Measurements from ENCODE around the gene BACE1. TPM values are rescaled to one million over a fixed set of nuclear protein-coding genes. Genes with fewer than 3 reads are reported as not detected.

BACE1 gene
- total and polyA plus RNA-seq, 2 experiments from 2014 or later: 2.4 to 7.2 TPM

DNA sequence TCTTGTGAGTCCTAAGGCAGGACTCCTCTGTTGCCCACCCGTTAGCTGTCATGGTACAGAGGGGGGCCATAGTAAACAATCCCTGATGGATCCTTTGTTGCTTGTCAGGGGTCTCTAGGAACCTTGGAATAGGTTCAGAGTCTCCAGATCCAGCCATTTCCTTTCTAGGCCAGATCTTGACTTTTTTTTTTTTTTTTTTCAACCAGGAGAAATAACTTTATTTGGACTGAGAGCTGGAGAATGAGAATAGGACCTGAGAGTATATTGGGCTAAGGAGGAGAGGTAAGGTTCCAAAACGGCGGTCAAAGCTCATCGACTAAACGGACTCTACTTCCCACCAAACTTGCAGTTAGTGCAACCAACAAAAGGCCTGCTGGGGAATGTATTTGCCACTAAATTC is 19.3 kb upstream of the BACE1 start:
- ATAC-seq: no peak
- no peak overlapping the region for H3K4me2 ChIP-seq

More for the DNA sequence above, 19.3 kb upstream of the BACE1 start:
- Mint-ChIP-seq H3K4me1 (no peaks in the 10 kb centered on the region), H3K4me3 (no peak overlapping the region), H3K27me3 (ENCODE audit: insufficient read depth, low read depth, poor library complexity) (no peaks in the 10 kb centered on the region), H3K27ac (no peak overlapping the region), H3K9me3 (no peaks in the 10 kb centered on the region), H3K36me3 (ENCODE audit: low read depth) (peaks cover 8% of the 10 kb centered on the region; the same call in 1 of the 3 replicates)
- H2AFZ ChIP-seq: no peak overlapping the region
- H3K4me3 ChIP-seq: no peak overlapping the region
- no peaks in the 10 kb centered on the region for H3K36me3 ChIP-seq (ENCODE audit: insufficient read depth)
- DNase-seq (ENCODE audit: low spot score): no peak
- H3K79me2 ChIP-seq (replicated peaks; ENCODE audit: insufficient read depth): no peaks in the 10 kb centered on the region
- H3K27ac ChIP-seq (ENCODE audit: low read depth): no peak overlapping the region
- no peaks in the 10 kb centered on the region for H3K27me3 ChIP-seq (ENCODE audit: insufficient read depth)
- H3K4me1 ChIP-seq (ENCODE audit: insufficient read depth): no peaks in the 10 kb centered on the region
- no peaks in the 10 kb centered on the region for H3K9me2 ChIP-seq (ENCODE audit: insufficient read depth)
- no peaks in the 10 kb centered on the region for H4K20me1 ChIP-seq (replicated peaks; ENCODE audit: insufficient read depth)
- H3F3A ChIP-seq (replicated peaks; ENCODE audit: low read depth): no peaks in the 10 kb centered on the region
- no peak for TF ChIP-seq ZNF462 (CRISPR knock-in tag; IDR thresholded peaks at IDR 0.05)
- no peak for TF ChIP-seq ZNF114 (CRISPR knock-in tag; IDR thresholded peaks at IDR 0.05)
- TF ChIP-seq JUNB (IDR thresholded peaks at IDR 0.05; ENCODE audit: unreplicated experiment): no peak
- TF ChIP-seq, protein P1, sequence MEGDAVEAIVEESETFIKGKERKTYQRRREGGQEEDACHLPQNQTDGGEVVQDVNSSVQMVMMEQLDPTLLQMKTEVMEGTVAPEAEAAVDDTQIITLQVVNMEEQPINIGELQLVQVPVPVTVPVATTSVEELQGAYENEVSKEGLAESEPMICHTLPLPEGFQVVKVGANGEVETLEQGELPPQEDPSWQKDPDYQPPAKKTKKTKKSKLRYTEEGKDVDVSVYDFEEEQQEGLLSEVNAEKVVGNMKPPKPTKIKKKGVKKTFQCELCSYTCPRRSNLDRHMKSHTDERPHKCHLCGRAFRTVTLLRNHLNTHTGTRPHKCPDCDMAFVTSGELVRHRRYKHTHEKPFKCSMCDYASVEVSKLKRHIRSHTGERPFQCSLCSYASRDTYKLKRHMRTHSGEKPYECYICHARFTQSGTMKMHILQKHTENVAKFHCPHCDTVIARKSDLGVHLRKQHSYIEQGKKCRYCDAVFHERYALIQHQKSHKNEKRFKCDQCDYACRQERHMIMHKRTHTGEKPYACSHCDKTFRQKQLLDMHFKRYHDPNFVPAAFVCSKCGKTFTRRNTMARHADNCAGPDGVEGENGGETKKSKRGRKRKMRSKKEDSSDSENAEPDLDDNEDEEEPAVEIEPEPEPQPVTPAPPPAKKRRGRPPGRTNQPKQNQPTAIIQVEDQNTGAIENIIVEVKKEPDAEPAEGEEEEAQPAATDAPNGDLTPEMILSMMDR (conservative IDR thresholded peaks at IDR 0.05; ENCODE audit: low read depth in 2 of 2): no peak
- no peak for TF ChIP-seq CREB1 (CRISPR knock-in tag; IDR thresholded peaks at IDR 0.05; ENCODE audit: low read depth)
- no peak for TF ChIP-seq STAT1 (IDR thresholded peaks at IDR 0.05; ENCODE audit: unreplicated experiment)
- no peak for TF ChIP-seq NANOG (IDR thresholded peaks at IDR 0.05; ENCODE audit: borderline replicate concordance)
- no peak for TF ChIP-seq POLR2AphosphoS5 (IDR thresholded peaks at IDR 0.05; ENCODE audit: low read depth)
- TF ChIP-seq, protein P2, sequence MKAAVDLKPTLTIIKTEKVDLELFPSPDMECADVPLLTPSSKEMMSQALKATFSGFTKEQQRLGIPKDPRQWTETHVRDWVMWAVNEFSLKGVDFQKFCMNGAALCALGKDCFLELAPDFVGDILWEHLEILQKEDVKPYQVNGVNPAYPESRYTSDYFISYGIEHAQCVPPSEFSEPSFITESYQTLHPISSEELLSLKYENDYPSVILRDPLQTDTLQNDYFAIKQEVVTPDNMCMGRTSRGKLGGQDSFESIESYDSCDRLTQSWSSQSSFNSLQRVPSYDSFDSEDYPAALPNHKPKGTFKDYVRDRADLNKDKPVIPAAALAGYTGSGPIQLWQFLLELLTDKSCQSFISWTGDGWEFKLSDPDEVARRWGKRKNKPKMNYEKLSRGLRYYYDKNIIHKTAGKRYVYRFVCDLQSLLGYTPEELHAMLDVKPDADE (IDR thresholded peaks at IDR 0.05): no peak

Data from GM23338 (cell line).